HepG2 (cell line): ENCODE data around the gene SLC41A1. TPM values are rescaled to one million over a fixed set of nuclear protein-coding genes. Genes with fewer than 3 reads are reported as not detected.

Source experiments
- ATAC-seq: fragments of 200-7000 bp; cut with Tn5 transposase; 3 replicates; pipeline ENCODE4 v1.9.1; 2020; ENCODE audit warnings: mild to moderate bottlenecking, moderate library complexity
- BruUV-seq: library from RNA; stranded (reverse); fragments of 400-500 nt; replicated peaks from 2 replicates; lab custom pipeline; 2021; lab: Mats Ljungman, UMichigan
- CTCF ChIA-PET: fragments of 300-600 bp; formaldehyde crosslinking; extraction: SDS; loops from one replicate; lab custom pipeline; 2021; ENCODE audit warnings: low total read pairs, inconsistent platforms, low intra/inter-chr PET ratio; lab: Yijun Ruan, JAX
- POLR2A ChIA-PET: fragments of 350-600 bp; sonication (Branson Sonifier 250); formaldehyde crosslinking; loops from one replicate; lab custom pipeline; 2020; ENCODE audit warnings: antibody characterized with exemption, inconsistent platforms; lab: Yijun Ruan, JAX
- DNase-seq: peaks from one replicate; pipeline ENCODE4 v3.0.0-alpha.2; 2015; ENCODE audit warnings: low spot score
- FAIRE-seq: peaks from 3 replicates; lab custom pipeline; 2011; peaks lifted over from hg19 to GRCh38; lab: Jason Lieb, UNC
- H2AFZ ChIP-seq: one replicate; pipeline ENCODE4 v1.6.1; 2011; ENCODE audit warnings: low read length, inconsistent platforms
- H3K27ac ChIP-seq: fragments of 300-600 bp; 3 replicates; pipeline ENCODE4 v1.8.0; 2011; ENCODE audit warnings: mixed run types, mild to moderate bottlenecking, mixed read lengths, low read length, inconsistent platforms; ENCODE audit not compliant: insufficient read depth; ENCODE audit errors: extremely low read length
- H3K27me3 ChIP-seq, 2 experiments: fragments of 200-600 bp in 1 of 2; 2 replicates in 1 of 2; 3 replicates in 1 of 2; pipeline versions ENCODE4 v1.6.0 to v1.8.0; 2011; ENCODE audit warnings: low read length in 2 of 2, mild to moderate bottlenecking in 2 of 2, moderate library complexity in 2 of 2, inconsistent platforms in 1 of 2; ENCODE audit not compliant: insufficient read depth in 2 of 2, control insufficient read depth in 1 of 2
- H3K36me3 ChIP-seq, 2 experiments: fragments of 200-600 bp in 1 of 2; replicated peaks in 1 of 2; 2 replicates in 1 of 2; 3 replicates in 1 of 2; pipeline versions ENCODE4 v1.5.1 to v1.8.0; 2011; ENCODE audit warnings: low read length in 2 of 2, inconsistent platforms in 1 of 2; ENCODE audit not compliant: insufficient read depth in 2 of 2, control insufficient read depth in 1 of 2
- H3K4me1 ChIP-seq: 2 replicates; pipeline ENCODE4 v1.5.1; 2012; ENCODE audit warnings: low read length, inconsistent platforms; ENCODE audit not compliant: insufficient read depth
- H3K4me2 ChIP-seq: 2 replicates; pipeline ENCODE4 v1.6.0; 2011; ENCODE audit warnings: low read depth, low read length, inconsistent platforms
- H3K4me3 ChIP-seq, 3 experiments: fragments of 200-600 bp in 1 of 3; sonication (generic), shearing (Covaris generic) in 1 of 3; replicated peaks in 1 of 3; 2 replicates each; pipeline ENCODE4 v1.5.1; 2011 to 2016; ENCODE audit warnings: low read length in 3 of 3, inconsistent platforms in 2 of 3, low read depth in 2 of 3, mild to moderate bottlenecking in 2 of 3, control low read depth in 1 of 3, mixed read lengths in 1 of 3; ENCODE audit not compliant: insufficient read depth in 1 of 3
- H3K79me2 ChIP-seq: one replicate; pipeline ENCODE4 v1.6.1; 2011; ENCODE audit warnings: low read length, inconsistent platforms; ENCODE audit not compliant: insufficient read depth
- H3K9ac ChIP-seq: 2 replicates; pipeline ENCODE4 v1.6.0; 2011; ENCODE audit warnings: mild to moderate bottlenecking, low read depth, low read length, inconsistent platforms; ENCODE audit not compliant: insufficient read depth
- H3K9me3 ChIP-seq: 2 replicates; pipeline ENCODE4 v1.5.1; 2012; ENCODE audit warnings: mild to moderate bottlenecking, low read length
- H4K20me1 ChIP-seq: 2 replicates; pipeline ENCODE4 v1.6.0; 2011; ENCODE audit warnings: inconsistent platforms, mild to moderate bottlenecking, low read length, moderate library complexity; ENCODE audit not compliant: insufficient read depth
- KAT2B ChIP-seq: fragments of 150-350 bp; IDR thresholded peaks from 2 replicates; pipeline ENCODE4 v1.6.1; 2014; ENCODE audit warnings: low read depth, low read length, borderline replicate concordance
- MED1 ChIP-seq: sonication (generic); formaldehyde crosslinking; IDR thresholded peaks from 2 replicates; pipeline ENCODE4 v1.4.0; 2020; ENCODE audit warnings: missing genetic modification reagents
- POGK ChIP-seq: sonication (generic); formaldehyde crosslinking; conservative IDR thresholded peaks from 2 replicates; pipeline ENCODE4 v1.8.0; 2022; ENCODE audit warnings: mild to moderate bottlenecking, moderate library complexity, missing genetic modification reagents
- SKIL ChIP-seq: sonication (generic); formaldehyde crosslinking; IDR thresholded peaks from 2 replicates; pipeline ENCODE4 v1.8.0; 2022; ENCODE audit warnings: missing genetic modification reagents, mild to moderate bottlenecking, moderate library complexity, borderline replicate concordance
- SNAPC4 ChIP-seq: sonication (generic); formaldehyde crosslinking; IDR thresholded peaks from 2 replicates; pipeline ENCODE4 v1.4.0; 2020; ENCODE audit warnings: mild to moderate bottlenecking, missing genetic modification reagents
- SOX6 ChIP-seq, 2 experiments: fragments of 450-650 bp in 1 of 2; sonication (generic) in 1 of 2; formaldehyde crosslinking in 1 of 2; IDR thresholded peaks; 2 replicates each; pipeline versions ENCODE4 v1.4.0 to v1.6.1; 2017 to 2020; ENCODE audit warnings: antibody characterized with exemption in 1 of 2, mild to moderate bottlenecking in 1 of 2, missing genetic modification reagents in 1 of 2
- ZFP1 ChIP-seq: IDR thresholded peaks from 2 replicates; pipeline ENCODE4 v1.6.1; 2016
- ZNF546 ChIP-seq: sonication (generic); formaldehyde crosslinking; conservative IDR thresholded peaks from 2 replicates; pipeline ENCODE4 v1.8.1; 2023; ENCODE audit warnings: mild to moderate bottlenecking, missing genetic modification reagents
- ZNF552 ChIP-seq: sonication (generic); formaldehyde crosslinking; IDR thresholded peaks from 2 replicates; pipeline ENCODE4 v1.9.0; 2022; ENCODE audit warnings: missing genetic modification reagents, mild to moderate bottlenecking, borderline replicate concordance
- ZNF558 ChIP-seq: sonication (generic); formaldehyde crosslinking; IDR thresholded peaks from 2 replicates; pipeline ENCODE4 v1.9.0; 2022; ENCODE audit warnings: mild to moderate bottlenecking, missing genetic modification reagents, borderline replicate concordance
- ZNF773 ChIP-seq: sonication (generic); formaldehyde crosslinking; IDR thresholded peaks from 2 replicates; pipeline ENCODE4 v1.4.0; 2020; ENCODE audit warnings: missing genetic modification reagents, borderline replicate concordance
- WGBS: methylation state at CpG from one replicate; pipeline ENCODE4 v1.1.6; 2017; ENCODE audit warnings: low lambda C conversion rate; 5-methylcytosine and 5-hydroxymethylcytosine counted together
- in situ Hi-C: cut with HindIII; loops from 2 replicates; pipeline ENCODE4 v1.10.0; 2017; ENCODE audit warnings: low pct_unique_long_range_greater_than_20kb; ENCODE audit not compliant: extremely low pct_ligation_motif_present
- intact Hi-C: fragments of 100-400 bp; cut with micrococcal nuclease; formaldehyde crosslinking; loops from one replicate; pipeline ENCODE4 v1.10.0; 2022; ENCODE audit not compliant: unreplicated experiment
- polyA plus RNA-seq, 8 experiments: library from polyadenylated mRNA; depleted of rRNA in 3 of 8; stranded (reverse) in 7 of 8; unstranded in 1 of 8; fragments of >200 nt; fragmentation: Illumina TruSeq in 4 of 8; extraction: Trizol in 4 of 8; gene quantifications; 2 replicates each; pipeline versions ENCODE4 v1.2.1 to v1.2.3, GENCODE V29; 2011 to 2016; ENCODE audit warnings: low read depth in 4 of 8, missing spikeins in 1 of 8, mixed read lengths in 1 of 8; ENCODE audit not compliant: insufficient read depth in 1 of 8
- total RNA-seq, 5 experiments: library from RNA; depleted of rRNA; stranded (reverse); fragments of >200 nt; fragmentation: Illumina TruSeq; extraction: Trizol; gene quantifications; 2 replicates each; pipeline ENCODE4 v1.2.3, GENCODE V29; 2016; ENCODE audit warnings: low read depth in 1 of 5

Gene SLC41A1
- total and polyA plus RNA-seq, 2 of the 13 experiments (the other 11 are each of a cell fraction or from before 2014, with no cell fraction given) = 2.2 to 4.6 TPM

GRCh38 chr1:205785446-205785845 is 27.6 kb downstream of the SLC41A1 start:
- Histone ChIP-seq H3K27ac (no peak overlapping the region), H3K4me2 (no peak overlapping the region), H3K79me2 (no peaks in the 10 kb centered on the region), H3K27me3 (peaks cover 0 to 5% of the 10 kb centered on the region in 2 experiments; a peak in 2 of 5 replicates), H3K4me1 (no peaks in the 10 kb centered on the region), H3K36me3 (no peaks in the 10 kb centered on the region), H3K9me3 (no peaks in the 10 kb centered on the region), H3K4me3 (no peak overlapping the region), H4K20me1 (no peaks in the 10 kb centered on the region), H2AFZ (no peak overlapping the region), H3K9ac (no peak overlapping the region)
- in situ Hi-C loops = no loop called here
- TF ChIP-seq SOX6 (IDR thresholded peaks at IDR 0.05) = no peak
- TF ChIP-seq SOX6 (CRISPR knock-in tag; IDR thresholded peaks at IDR 0.05) = no peak
- no peak for TF ChIP-seq POGK (CRISPR knock-in tag)
- no peak for TF ChIP-seq ZFP1 (CRISPR knock-in tag)
- no peak for TF ChIP-seq ZNF552
- no peak for TF ChIP-seq MED1 (CRISPR knock-in tag)
- TF ChIP-seq KAT2B = no peak
- no peak for TF ChIP-seq ZNF558 (CRISPR knock-in tag)
- TF ChIP-seq ZNF773 (CRISPR knock-in tag) = no peak
- no peak for TF ChIP-seq SKIL (CRISPR knock-in tag)
- no peak for TF ChIP-seq SNAPC4 (CRISPR knock-in tag)
- no peak for TF ChIP-seq ZNF546
- ChIA-PET POLR2A (interaction anchor here (0.7 kb wide), 1 partner anchor 297 kb away, joined by 3 read pairs; no protein-coding TSS in a partner anchor), CTCF (no interaction called here)
- FAIRE-seq (no peak), ATAC-seq (no peak), DNase-seq (no peak)
- WGBS = 61% methylated on average over 9 of the region's 9 CpGs
- no TSS peak for BruUV-seq
- intact Hi-C loops = no loop called here
